HG02884 (cell line): ENCODE data around the gene OCA2.

Experiments
- ATAC-seq: cut with Tn5 transposase; IDR thresholded peaks from one replicate; pipeline ENCODE4 v1.9.1; 2021; ENCODE audit warnings: mild to moderate bottlenecking, moderate library complexity; ENCODE audit not compliant: unreplicated experiment

Gene OCA2

GRCh38 chr15:28005004-28005527 lies 94.0 kb downstream of the OCA2 start:
- ATAC-seq: no peak

GRCh38 chr15:28004143-28005003 lies 94.7 kb downstream of the OCA2 start:
- no peak for ATAC-seq

GRCh38 chr15:28003302-28004037 lies 95.6 kb downstream of the OCA2 start:
- no peak for ATAC-seq

GRCh38 chr15:28002867-28003266 lies 96.2 kb downstream of the OCA2 start:
- no peak for ATAC-seq

- no peak for ATAC-seq
Measured at GRCh38 chr15:28002136-28002861, 96.8 kb downstream of the OCA2 start.

GRCh38 chr15:28001641-28002040 lies 97.5 kb downstream of the OCA2 start:
- ATAC-seq: no peak

GRCh38 chr15:27993996-27994780 lies 104.9 kb downstream of the OCA2 start:
- no peak for ATAC-seq

- no peak for ATAC-seq
Measured at GRCh38 chr15:27993544-27993943, 105.6 kb downstream of the OCA2 start.

GRCh38 chr15:27990521-27991515 lies 108.3 kb downstream of the OCA2 start:
- no peak for ATAC-seq

GRCh38 chr15:27989838-27990237 lies 109.3 kb downstream of the OCA2 start:
- ATAC-seq: no peak

GRCh38 chr15:27989427-27989826 lies 109.7 kb downstream of the OCA2 start:
- no peak for ATAC-seq

GRCh38 chr15:27985099-27985498 lies 114.0 kb downstream of the OCA2 start:
- ATAC-seq: no peak

GRCh38 chr15:27983496-27983895 lies 115.6 kb downstream of the OCA2 start:
- no peak for ATAC-seq

- ATAC-seq: no peak
Measured at GRCh38 chr15:27977696-27978095, 121.4 kb downstream of the OCA2 start.

GRCh38 chr15:27973886-27974285 lies 125.2 kb downstream of the OCA2 start:
- ATAC-seq: no peak

GRCh38 chr15:27970661-27971392 lies 128.3 kb downstream of the OCA2 start:
- no peak for ATAC-seq

- ATAC-seq: no peak
Measured at GRCh38 chr15:27967541-27967940, 131.6 kb downstream of the OCA2 start.

GRCh38 chr15:27965546-27965945 lies 133.6 kb downstream of the OCA2 start:
- no peak for ATAC-seq

GRCh38 chr15:27961801-27962200 lies 137.3 kb downstream of the OCA2 start:
- ATAC-seq: no peak
